ENCODE measurements around the gene C1GALT1.
"Not testable (repeated sequence)": the region's sequence is repeated elsewhere in the genome, so short reads cannot be mapped to it uniquely, and the experiment has no call there.

DNA sequence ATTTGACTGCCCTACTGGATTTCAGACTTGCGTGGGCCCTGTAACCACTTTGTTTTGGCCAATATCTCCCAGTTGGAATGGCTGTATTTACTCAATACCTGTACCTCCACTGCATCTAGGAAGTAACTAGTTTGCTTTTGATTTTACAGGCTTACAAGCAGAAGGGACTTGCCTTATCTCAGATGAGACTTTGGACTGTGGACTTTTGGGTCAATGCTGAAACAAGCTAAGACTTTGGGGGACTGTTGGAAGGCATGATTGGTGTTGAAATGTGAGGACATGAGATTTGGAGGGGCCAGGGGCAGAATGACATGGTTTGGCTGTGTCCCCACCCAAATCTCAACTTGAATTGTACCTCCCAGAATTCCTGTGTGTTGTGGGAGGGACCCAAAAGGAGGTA lies 28.0 kb upstream of the C1GALT1 start:
- not testable (repeated sequence) for TF ChIP-seq EZH2 (IDR thresholded peaks at IDR 0.05; ENCODE audit: borderline replicate concordance, low read depth, low read length, poor library complexity, severe bottlenecking); CTCF (conservative IDR thresholded peaks at IDR 0.05; ENCODE audit: low read depth, low read length)
